GM11168 (cell line): Measurements from ENCODE around the gene TIPIN.

Source experiments
- in situ Hi-C: fragments of 300-500 bp; cut with MboI; formaldehyde crosslinking; loops from one replicate; pipeline ENCODE4 v1.12.0; 2022; ENCODE audit warnings: low sequenced_read_pairs; ENCODE audit not compliant: unreplicated experiment

Gene TIPIN, protein sequence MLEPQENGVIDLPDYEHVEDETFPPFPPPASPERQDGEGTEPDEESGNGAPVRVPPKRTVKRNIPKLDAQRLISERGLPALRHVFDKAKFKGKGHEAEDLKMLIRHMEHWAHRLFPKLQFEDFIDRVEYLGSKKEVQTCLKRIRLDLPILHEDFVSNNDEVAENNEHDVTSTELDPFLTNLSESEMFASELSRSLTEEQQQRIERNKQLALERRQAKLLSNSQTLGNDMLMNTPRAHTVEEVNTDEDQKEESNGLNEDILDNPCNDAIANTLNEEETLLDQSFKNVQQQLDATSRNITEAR

DNA sequence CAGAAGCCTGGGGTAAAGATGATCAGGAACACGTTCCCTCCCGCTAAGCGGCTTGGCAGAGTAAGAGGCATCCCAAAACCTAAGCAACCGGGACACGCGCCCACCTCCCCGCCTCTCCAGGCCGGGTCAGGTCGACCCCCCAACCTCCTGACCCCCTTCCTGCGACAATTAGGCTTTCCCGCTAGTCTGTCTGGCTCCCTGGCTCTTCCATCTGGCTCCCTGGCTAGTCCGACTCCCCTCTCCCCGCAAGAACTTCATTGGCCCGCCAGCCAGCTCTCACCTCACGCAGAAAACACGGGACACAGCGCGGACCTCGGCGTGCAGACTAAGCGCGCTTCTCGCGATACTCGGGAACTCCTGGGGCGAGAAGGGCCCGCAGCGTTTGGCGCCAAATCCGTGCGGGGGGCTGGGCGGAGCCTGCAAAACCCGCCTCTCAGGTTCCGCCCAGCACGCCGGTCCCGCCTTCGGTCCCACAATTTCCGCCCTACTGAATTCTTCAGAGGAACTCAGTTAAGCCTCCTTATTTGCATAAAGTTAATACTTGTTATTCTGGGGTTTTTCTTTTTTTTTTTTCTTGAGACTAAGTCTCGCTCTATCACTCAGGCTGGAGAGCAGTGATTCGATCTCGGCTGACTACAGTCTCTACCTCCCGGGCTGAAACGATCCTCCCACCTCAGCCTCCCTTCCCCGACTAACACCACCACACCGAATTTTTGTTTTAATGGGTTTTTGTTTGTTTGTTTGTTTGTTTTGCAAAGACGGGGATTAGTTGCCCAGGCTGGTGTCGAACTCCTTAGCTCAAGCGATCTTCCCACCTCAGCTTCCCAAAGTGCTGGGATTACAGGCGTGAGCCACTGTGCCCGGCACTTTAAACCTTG is at the start of gene TIPIN:
Gene TIPIN (minus strand): TSS at position 327 of the 878 bp plus-strand sequence. CDS start 3,738 bp downstream, outside the sequence.
- in situ Hi-C loops: no loop called here

DNA sequence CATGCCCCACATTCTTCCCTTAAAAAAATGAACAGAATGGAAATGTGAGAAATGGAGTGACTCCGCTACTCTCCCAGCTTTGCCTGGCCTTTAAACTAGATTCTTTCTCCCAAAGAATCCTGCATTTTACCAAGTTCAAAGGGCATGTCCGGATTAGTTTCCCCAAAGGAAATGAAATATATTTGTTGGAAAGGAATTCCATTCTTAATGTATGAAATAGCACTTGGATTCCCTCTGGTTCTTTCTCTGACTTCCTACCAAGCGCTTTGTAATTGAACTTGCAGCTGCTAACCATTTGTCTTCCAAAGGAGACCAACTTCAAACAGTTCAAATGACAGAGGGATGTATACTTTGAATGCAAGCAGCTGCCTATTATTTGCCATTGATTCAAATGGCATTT is 49.1 kb upstream of the TIPIN start:
- in situ Hi-C loops: no loop called here

DNA sequence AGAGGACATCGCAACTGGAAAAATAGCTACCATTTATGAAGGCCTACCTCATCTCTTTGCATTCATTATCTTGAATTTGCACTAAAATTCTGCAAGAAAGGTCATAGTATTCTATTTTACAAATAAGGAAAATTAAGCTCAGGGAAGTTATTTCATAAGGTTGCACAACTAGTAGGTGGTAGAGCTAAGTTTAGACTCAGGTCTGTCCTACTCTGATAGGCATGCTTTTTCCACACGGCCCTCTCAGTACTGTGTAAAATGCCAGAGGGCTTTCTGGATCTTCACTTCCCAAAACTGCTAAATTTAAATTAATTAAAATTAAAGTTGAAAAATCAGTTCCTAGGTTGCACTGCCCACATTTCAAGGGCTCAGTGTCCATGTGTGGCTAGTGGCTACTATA is 48.5 kb upstream of the TIPIN start:
- in situ Hi-C loops: no loop called here

DNA sequence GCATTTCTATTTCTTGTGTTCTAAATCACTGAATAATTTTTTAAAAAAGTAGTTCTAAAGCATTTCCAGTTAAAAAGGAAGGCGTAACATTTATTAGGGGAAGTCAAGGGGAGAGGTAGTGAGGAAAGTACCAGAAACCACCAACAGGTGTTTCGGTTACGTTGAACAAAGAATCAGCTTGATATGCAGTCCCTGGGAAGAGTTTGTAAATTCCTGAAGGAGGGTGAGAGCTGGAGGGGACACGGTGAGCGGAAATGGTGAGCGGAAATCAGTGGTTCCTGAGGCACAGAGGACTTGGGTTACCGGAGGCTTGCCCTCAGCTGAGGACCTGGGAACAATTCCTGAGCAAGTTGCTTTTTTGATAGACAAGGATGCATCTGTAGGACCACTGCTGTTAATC is 48.0 kb upstream of the TIPIN start:
- in situ Hi-C loops: no loop called here

DNA sequence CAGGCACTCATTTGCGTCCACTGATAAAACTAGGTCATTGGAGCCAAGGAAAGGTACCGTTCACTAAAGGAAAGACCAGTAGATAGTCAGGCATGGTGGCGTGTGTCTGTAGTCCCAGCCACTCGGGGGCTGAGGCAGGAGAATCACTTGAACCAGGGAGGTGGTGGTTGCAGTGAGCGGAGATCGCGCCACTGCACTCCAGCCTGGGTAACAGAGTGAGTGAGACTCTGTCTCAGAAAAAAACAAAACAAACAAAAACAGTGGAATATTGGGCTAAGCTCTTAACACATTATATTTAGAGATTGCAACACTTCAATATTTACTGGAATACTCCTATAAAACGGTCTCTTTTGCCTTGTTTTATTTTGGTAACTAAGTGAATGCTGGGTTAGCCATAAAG is 47.6 kb upstream of the TIPIN start:
- in situ Hi-C loops: no loop called here

DNA sequence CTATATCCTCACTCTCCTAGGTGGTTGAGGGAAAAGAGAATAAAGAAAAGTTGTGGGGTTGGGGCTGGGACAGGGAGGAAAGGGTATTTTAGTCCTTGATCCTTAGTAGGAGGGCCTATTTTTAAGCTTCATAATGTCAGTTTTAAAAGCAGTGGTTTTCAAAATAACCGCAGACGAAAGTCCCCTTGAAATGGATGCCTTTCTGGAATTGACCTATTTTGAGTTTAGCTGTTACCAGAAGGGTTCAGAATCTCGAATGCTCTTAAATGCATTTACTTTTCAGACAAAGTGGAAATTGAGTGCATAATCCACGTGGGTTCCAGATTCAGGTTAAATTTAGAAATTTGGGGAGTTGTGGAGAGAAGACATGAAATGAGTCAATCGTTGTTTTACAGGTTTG is 46.8 kb upstream of the TIPIN start:
- in situ Hi-C loops: no loop called here

DNA sequence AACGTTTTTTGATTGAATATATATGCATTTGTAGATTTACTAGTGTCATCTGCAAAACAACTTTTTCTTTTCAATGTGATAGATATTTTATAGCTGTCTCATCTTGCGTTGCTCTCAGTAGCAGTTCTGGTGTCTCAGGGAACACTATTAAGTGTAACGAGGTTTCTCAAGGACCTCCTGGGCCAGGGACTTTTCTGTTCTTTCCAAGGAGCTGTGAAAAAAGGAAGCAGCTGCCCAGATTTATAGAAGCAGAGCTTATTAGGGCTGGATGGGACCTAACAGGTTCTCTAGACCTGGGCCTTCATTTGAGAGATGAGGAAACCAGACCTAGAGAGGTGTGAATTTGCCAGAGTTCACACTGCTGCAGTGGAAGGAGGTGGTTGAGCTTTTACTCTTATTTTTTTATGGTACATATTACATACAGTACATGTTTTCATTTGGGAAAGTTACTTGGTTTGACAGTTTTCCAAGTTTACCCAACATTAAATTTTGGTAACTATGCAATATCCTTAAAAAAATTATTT is 46.3 kb upstream of the TIPIN start:
- in situ Hi-C loops: no loop called here

DNA sequence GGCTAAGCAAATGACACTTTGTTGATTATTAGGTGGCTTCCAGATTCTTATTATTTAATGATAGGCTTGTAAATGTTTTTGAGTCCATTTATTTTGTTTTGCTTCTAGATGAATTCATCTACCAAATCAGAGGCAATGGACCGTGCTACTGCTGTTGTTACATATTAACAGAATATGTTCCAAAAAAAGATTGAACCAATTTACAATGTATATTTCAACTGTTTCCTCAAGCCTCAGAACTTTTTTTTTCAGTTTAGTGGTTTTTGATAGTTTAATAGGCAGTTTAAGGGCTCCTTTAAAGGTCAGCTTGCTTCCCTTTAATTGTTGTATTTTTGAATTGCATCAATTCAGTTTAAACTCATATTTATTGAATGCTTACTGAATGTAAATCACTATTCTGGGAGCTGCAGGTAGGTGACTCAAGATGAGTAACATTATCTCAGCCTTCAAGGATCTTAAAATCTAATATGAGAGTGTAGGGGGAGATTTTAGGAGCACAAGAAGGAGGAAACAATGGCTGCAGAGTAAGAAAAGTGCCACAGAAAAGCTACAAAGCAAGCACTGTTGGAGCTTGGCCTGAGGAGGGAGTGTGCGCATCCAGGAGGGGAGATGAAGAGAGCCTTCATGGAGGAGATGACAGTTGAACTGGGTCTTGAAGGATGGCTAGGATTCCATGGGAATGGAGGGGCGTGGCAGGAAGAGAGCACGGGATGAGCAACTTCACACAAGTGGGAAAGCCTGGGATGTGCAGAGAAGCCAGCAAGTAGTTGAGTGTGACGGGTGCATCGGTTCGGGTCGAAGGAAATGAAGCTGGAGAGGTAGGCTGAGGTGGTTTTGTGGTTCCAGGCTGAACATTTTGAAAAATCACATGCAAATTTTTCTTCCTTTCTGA is 44.9 kb upstream of the TIPIN start:
- in situ Hi-C loops: no loop called here

DNA sequence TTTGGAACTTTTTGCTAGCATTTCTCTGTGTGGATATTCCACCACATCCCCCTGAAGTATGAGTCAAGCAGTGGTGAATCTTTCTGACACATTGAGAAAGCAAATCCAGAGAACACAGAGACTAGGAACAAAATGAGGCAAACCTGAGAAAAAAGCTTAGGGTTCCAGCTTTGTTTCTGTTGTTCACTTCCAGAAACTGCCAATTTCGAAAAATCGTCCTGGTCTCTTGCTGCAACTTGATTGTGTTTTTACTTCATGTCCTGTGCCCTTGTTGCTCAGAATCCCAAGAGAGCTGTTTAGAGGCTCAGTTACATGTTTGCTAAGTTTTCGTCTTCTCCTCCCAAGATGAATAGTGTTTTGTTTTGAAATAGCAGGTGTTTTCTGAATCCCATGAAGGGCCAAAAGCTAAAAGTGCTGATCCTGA is 43.9 kb upstream of the TIPIN start:
- in situ Hi-C loops: no loop called here

DNA sequence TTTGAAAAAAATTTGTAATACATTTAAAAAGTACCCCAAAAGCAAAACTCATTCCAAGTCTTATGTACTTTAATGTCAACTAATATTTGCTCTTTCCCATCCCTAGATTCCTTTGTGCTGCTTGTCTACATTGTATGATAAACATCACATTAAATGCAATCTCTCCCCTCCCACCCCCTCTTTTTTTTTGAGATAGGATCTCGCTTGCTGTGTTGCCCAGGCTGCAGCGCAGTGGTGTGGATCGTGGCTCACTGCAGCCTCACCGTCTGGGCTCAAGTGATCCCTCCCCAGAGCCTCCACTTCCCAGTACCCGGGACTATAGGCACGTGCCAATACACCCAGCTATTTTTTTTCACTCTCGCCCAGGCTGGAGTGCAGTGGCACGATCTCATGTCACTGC is 42.8 kb upstream of the TIPIN start:
- in situ Hi-C loops: loop anchor here (25.0 kb wide), 1 partner anchor 88 kb away; the partner anchor contains the start of gene SNAPC5

DNA sequence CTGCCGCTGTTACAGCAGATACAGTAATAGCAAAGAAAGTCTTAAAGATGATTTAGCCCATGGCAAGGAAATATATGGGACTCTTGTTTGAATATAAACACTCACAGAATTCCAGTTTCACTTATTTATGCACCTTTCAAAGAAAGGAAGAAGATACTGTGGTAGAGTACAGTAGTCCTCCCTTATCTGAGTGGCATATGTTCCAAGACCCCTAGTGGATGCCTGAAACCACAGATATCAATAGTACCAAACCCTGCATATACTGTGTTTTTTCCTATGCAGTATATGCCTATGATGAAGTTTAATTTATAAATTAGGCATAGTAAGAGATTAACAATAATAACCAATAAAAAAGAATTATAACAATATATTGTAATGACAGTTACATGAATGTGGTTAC is 38.4 kb upstream of the TIPIN start:
- in situ Hi-C loops: loop anchor here (25.0 kb wide), 1 partner anchor 92 kb away; the partner anchor contains the start of gene SNAPC5

DNA sequence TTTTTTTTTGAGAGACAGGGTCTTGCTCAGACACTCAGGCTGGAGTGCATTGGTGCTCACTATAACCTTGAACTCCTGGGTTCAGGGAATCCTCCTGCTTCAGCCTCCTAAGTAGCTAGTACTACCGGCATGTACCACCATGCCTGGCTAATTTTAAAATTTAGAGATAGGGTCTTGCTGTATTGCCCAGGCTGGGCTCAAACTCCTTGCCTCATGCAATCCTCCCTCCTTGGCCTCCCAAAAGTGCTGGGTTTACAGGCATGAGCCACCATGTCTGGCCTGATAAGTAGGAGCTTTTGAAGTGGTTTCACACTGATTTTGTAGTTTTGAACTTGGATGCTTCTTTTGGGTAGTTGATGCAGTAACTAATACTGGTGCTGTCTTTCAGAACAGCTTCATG is 38.0 kb upstream of the TIPIN start:
- in situ Hi-C loops: loop anchor here (25.0 kb wide), 1 partner anchor 93 kb away; the partner anchor contains the start of gene SNAPC5

DNA sequence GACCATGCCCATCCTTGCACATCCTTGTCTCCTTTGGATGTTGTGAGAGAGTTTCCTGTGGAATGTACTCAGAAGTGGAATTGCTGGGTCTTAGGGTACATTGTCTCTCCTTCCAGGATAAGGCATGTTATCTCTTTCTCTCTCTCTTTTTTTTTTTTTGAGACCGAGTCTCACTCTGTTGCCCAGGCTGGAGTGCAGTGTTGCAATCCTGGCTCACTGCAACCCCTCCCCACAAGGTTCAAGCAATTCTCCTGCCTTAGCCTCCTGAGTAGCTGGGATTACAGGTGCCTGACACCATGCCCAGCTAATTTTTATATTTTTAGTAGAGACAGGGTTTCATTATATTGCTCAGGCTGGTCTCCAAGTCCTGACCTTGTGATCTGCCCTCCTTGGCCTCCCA is 36.6 kb upstream of the TIPIN start:
- in situ Hi-C loops: loop anchor here (25.0 kb wide), 1 partner anchor 94 kb away; the partner anchor contains the start of gene SNAPC5

DNA sequence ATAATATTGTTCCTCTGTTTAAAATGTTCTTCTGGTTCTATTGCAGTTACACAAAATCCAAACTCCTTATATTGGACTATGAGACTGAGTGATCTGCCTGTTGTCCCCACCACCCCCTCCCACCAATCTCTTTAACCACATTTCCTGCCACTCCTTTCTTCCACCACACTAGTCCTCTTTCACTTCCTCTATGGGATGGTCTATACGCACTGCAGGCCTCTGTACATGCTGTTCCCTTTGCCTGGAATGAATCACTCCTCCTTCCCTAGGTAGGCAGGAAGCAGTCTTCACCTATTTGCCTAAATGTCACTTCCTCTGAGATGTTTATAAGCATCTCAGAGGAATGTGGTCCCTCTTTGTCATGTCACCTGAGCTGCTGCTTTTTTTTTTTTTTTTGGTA is 34.2 kb upstream of the TIPIN start:
- in situ Hi-C loops: loop anchor here (25.0 kb wide), 1 partner anchor 97 kb away; the partner anchor contains the start of gene SNAPC5

DNA sequence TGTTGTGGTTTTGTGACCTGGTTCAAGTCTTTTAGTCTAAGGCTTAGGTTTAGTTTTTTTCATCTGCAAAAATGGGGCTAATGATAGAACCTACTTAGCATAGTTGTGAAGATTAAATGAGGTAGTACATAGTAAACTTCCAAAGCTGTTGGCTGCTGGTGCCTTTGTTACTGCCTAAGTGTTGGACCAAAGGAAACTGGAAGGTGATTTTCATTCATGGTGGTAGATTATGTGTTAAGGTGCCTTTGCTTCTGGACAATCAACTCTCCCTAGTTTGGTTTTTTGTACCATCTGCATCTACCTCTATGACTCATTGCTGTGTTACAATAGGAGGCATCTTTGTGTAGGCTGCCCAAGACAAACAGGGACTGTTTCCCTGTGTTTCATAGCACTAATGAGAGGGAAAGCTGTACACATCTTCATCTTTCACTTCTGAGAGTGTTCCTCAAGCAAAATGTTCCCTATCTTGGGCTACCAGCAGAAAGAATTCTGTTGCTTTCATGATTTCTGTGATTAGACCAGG is 33.4 kb upstream of the TIPIN start:
- in situ Hi-C loops: loop anchor here (25.0 kb wide), 1 partner anchor 97 kb away; the partner anchor contains the start of gene SNAPC5

DNA sequence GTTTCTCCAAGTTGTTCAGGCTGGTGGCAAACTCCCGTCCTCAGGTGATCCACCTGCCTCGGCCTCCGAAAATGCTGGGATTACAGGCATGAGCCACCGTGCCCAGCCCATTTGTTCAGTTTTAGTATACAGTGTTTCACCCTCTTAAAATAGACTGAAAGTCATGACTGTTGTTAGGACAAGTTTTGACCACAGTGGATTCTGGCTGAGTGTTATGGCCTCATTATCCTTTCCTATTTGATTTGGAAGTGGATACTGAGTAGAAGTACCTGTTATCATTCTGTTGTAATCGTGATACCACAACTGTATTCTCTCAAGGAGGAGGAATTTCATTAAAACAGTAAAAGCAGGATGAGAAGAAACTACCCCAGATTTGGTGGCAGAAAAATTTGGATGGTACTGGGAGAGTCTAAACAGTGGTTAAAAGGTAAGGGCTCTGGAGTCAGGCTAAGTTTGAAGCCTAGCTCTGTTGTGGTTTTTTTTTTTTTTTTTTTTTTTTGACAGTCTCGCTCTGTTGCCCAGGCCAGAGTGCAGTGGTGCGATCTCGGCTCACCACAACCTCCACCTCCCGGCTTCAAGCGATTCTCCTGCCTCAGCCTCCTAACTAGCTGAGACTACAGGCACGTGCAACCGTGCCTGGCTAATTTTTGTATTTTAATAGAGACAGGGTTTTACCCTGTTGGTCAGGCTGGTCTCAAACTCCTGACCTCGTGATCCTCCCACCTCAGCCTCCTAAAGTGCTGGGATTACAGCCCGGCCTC is 32.8 kb upstream of the TIPIN start:
- in situ Hi-C loops: loop anchor here (25.0 kb wide), 1 partner anchor 98 kb away; the partner anchor contains the start of gene SNAPC5

DNA sequence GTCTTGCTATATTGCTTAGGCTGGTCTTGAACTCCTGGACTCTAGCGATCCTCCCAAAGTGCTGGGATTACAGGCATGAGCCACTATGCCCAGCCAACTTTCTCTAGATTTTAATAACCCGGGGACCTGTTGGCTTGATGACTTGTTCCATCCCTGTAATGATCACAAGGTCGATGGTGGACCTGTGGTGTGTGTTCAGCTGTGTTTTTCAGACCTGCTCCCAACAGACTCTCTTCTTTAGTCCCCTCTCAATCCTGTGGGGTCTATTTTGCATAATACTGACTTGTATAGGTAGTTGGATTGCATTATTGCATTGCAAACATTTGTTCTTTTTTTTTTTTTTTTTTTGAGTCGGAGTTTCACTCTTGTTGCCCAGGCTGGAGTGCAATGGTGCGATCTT is 32.1 kb upstream of the TIPIN start:
- in situ Hi-C loops: loop anchor here (25.0 kb wide), 1 partner anchor 99 kb away; the partner anchor contains the start of gene SNAPC5

DNA sequence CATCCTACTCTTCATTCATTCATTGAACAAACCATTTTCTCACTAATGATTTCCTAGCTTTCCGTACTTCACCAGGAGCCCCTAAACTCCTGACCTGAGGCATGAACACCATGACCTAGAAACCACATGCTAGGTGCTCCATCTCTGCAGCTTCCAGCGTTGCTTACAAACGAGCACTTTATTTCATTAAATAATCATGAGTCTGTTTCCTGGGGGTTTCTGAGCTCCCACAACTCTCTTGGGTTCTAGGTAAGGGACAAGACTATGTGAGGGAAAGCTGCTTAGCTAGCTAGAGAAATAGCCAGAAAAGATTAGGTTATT is 31.5 kb upstream of the TIPIN start:
- in situ Hi-C loops: loop anchor here (25.0 kb wide), 1 partner anchor 99 kb away; the partner anchor contains the start of gene SNAPC5
